GM12878 (cell line): ENCODE data around the gene PC. TPM values are rescaled to one million over a fixed set of nuclear protein-coding genes. Genes with fewer than 3 reads are reported as not detected.

ENCODE experiments used
- CBX5 ChIP-seq: sonication (generic); IDR thresholded peaks from 2 replicates; pipeline ENCODE4 v1.6.1; 2016; ENCODE audit warnings: low read depth, moderate library complexity, mild to moderate bottlenecking, inconsistent platforms
- MYC ChIP-seq: IDR thresholded peaks from 2 replicates; pipeline ENCODE4 v1.6.1; 2011; ENCODE audit warnings: mild to moderate bottlenecking, low read length, moderate library complexity, inconsistent platforms; ENCODE audit not compliant: insufficient read depth, insufficient replicate concordance, insufficient read length, severe bottlenecking
- RAD51 ChIP-seq: fragments of 450-650 bp; IDR thresholded peaks from 2 replicates; pipeline ENCODE4 v1.6.1; 2016; ENCODE audit warnings: moderate library complexity, mild to moderate bottlenecking, inconsistent platforms
- STAT3 ChIP-seq: IDR thresholded peaks from 2 replicates; pipeline ENCODE4 v1.6.1; 2011; ENCODE audit warnings: low read depth, low read length, improper control_type of control experiment
- TAF1 ChIP-seq: IDR thresholded peaks from 2 replicates; pipeline ENCODE4 v1.6.1; 2011; ENCODE audit warnings: mild to moderate bottlenecking, low read depth, low read length, borderline replicate concordance
- WRNIP1 ChIP-seq: IDR thresholded peaks from 2 replicates; pipeline ENCODE4 v1.6.1; 2011; ENCODE audit warnings: low read depth, low read length, improper control_type of control experiment, borderline replicate concordance
- YBX1 ChIP-seq: fragments of 450-650 bp; IDR thresholded peaks from 2 replicates; pipeline ENCODE4 v1.6.1; 2016; ENCODE audit warnings: antibody characterized with exemption
- polyA plus RNA-seq, 11 experiments: library from polyadenylated mRNA; depleted of rRNA in 4 of 11; unstranded in 6 of 11; stranded (reverse) in 5 of 11; fragments of >200 nt; fragmentation: Nextera tagmentation in 4 of 11; fragmentation: Illumina TruSeq in 1 of 11; extraction: Ambion mirVana in 4 of 11; extraction: Trizol in 1 of 11; gene quantifications; 1 replicate in 1 of 11; 2 replicates in 10 of 11; pipeline versions ENCODE4 v1.2.1 to v1.2.3, GENCODE V29; 2011 to 2016; ENCODE audit warnings: inconsistent platforms in 2 of 11, missing spikeins in 2 of 11, low read depth in 1 of 11
- total RNA-seq, 4 experiments: library from RNA; depleted of rRNA in 3 of 4; stranded (reverse); fragments of >200 nt in 3 of 4; fragmentation: Illumina TruSeq in 1 of 4; extraction: Trizol in 1 of 4; gene quantifications; 2 replicates each; pipeline versions ENCODE4 v1.2.1 to v1.2.3, GENCODE V29; 2013 to 2021
- TF ChIP-seq, protein P1 (sequence below): fragments of 450-650 bp; IDR thresholded peaks from 2 replicates; pipeline ENCODE4 v1.6.1; 2018; ENCODE audit warnings: borderline replicate concordance, mild to moderate bottlenecking; ENCODE audit not compliant: partially characterized antibody
- TF ChIP-seq, protein P2 (sequence below): fragments of 450-650 bp; IDR thresholded peaks from 2 replicates; pipeline ENCODE4 v1.6.1; 2017; ENCODE audit warnings: antibody characterized with exemption, mild to moderate bottlenecking, moderate library complexity
- TF ChIP-seq, protein P3 (sequence below): fragments of 450-650 bp; IDR thresholded peaks from 2 replicates; pipeline ENCODE4 v1.6.1; 2016; ENCODE audit warnings: mild to moderate bottlenecking

The PC gene
- total and polyA plus RNA-seq, 10 of the 15 experiments (the other 5 are each of a cell fraction or from before 2014, with no cell fraction given), result 0.22 to 10.3 (median 4.5) TPM

DNA sequence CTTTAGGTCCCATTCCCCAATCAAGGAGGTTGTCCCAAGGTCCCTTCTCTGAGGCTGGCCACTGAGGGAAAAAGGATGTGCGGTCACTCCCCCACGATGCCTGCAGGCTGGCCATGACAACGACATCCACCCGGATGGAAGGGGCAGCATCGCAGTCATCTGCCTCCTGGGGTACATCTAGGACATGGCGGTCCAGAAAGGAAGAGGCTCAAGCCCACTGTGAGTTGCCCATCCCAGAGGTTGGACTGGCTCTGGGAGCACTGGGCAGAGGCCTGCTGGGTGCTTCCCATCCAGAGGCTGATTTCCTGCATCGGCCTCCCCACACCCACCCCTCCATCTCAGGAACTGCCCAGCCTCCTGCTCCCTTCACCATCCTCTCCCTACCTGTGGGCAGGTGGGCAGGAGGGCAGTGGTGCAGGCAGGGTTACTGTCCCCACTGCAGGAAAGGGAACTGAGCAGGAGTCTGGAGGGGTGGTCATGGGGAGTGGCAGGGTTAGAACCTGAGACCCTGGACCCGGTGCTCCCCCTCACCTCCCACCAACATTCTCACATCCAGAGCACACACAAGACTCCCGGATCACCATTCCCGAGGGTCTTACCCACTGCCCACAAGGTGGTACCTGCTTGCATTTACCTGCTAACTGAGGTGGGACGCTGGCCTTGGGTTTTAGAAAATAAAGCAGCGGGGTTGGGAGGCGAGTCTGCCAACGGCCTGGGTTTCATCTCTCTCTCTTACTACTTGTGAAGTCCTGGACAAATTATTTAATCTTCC is 110.5 kb downstream of the PC start (continued):
- TF ChIP-seq, protein P1, sequence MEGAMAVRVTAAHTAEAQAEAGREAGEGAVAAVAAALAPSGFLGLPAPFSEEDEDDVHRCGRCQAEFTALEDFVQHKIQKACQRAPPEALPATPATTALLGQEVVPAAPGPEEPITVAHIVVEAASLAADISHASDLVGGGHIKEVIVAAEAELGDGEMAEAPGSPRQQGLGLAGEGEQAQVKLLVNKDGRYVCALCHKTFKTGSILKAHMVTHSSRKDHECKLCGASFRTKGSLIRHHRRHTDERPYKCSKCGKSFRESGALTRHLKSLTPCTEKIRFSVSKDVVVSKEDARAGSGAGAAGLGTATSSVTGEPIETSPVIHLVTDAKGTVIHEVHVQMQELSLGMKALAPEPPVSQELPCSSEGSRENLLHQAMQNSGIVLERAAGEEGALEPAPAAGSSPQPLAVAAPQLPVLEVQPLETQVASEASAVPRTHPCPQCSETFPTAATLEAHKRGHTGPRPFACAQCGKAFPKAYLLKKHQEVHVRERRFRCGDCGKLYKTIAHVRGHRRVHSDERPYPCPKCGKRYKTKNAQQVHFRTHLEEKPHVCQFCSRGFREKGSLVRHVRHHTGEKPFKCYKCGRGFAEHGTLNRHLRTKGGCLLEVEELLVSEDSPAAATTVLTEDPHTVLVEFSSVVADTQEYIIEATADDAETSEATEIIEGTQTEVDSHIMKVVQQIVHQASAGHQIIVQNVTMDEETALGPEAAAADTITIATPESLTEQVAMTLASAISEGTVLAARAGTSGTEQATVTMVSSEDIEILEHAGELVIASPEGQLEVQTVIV, result no peak
- TF ChIP-seq RAD51, result no peak
- no peak for TF ChIP-seq CBX5
- no peak for TF ChIP-seq TAF1
- TF ChIP-seq MYC, result no peak
- TF ChIP-seq, protein P2, sequence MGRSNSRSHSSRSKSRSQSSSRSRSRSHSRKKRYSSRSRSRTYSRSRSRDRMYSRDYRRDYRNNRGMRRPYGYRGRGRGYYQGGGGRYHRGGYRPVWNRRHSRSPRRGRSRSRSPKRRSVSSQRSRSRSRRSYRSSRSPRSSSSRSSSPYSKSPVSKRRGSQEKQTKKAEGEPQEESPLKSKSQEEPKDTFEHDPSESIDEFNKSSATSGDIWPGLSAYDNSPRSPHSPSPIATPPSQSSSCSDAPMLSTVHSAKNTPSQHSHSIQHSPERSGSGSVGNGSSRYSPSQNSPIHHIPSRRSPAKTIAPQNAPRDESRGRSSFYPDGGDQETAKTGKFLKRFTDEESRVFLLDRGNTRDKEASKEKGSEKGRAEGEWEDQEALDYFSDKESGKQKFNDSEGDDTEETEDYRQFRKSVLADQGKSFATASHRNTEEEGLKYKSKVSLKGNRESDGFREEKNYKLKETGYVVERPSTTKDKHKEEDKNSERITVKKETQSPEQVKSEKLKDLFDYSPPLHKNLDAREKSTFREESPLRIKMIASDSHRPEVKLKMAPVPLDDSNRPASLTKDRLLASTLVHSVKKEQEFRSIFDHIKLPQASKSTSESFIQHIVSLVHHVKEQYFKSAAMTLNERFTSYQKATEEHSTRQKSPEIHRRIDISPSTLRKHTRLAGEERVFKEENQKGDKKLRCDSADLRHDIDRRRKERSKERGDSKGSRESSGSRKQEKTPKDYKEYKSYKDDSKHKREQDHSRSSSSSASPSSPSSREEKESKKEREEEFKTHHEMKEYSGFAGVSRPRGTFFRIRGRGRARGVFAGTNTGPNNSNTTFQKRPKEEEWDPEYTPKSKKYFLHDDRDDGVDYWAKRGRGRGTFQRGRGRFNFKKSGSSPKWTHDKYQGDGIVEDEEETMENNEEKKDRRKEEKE, result no peak
- TF ChIP-seq YBX1, result no peak
- no peak for TF ChIP-seq WRNIP1
- no peak for TF ChIP-seq STAT3
- TF ChIP-seq, protein P3, sequence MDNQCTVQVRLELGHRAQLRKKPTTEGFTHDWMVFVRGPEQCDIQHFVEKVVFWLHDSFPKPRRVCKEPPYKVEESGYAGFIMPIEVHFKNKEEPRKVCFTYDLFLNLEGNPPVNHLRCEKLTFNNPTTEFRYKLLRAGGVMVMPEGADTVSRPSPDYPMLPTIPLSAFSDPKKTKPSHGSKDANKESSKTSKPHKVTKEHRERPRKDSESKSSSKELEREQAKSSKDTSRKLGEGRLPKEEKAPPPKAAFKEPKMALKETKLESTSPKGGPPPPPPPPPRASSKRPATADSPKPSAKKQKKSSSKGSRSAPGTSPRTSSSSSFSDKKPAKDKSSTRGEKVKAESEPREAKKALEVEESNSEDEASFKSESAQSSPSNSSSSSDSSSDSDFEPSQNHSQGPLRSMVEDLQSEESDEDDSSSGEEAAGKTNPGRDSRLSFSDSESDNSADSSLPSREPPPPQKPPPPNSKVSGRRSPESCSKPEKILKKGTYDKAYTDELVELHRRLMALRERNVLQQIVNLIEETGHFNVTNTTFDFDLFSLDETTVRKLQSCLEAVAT, result no peak
